Gastroesophageal sphincter (tissue), 3 donors: ENCODE results near the gene BCLAF3.

Experiments used
- CTCF ChIP-seq, 4 experiments: fragments of 200-600 bp in 2 of 4; fragments of 450-650 bp in 2 of 4; sonication (generic) in 1 of 4; IDR thresholded peaks; one replicate each; pipeline ENCODE4 v1.5.1; 2017 to 2019; ENCODE audit warnings: antibody characterized with exemption in 4 of 4, mild to moderate bottlenecking in 2 of 4, moderate library complexity in 2 of 4
- EP300 ChIP-seq: sonication (generic); formaldehyde crosslinking; IDR thresholded peaks from one replicate; pipeline ENCODE4 v1.6.1; 2017; ENCODE audit warnings: antibody characterized with exemption, mild to moderate bottlenecking
- POLR2A ChIP-seq, 2 donors: fragments of 450-650 bp; IDR thresholded peaks; one replicate each; pipeline ENCODE4 v1.6.1; 2017; ENCODE audit warnings: antibody characterized with exemption in 2 of 2, mild to moderate bottlenecking in 2 of 2, moderate library complexity in 1 of 2
- POLR2AphosphoS5 ChIP-seq: sonication (generic); formaldehyde crosslinking; IDR thresholded peaks from one replicate; pipeline ENCODE4 v1.6.1; 2017; ENCODE audit warnings: antibody characterized with exemption

GRCh38 chrX:19960913-19961312 lies 29.9 kb downstream of the BCLAF3 start:
- TF ChIP-seq POLR2A (IDR thresholded peaks at IDR 0.05) (no peak), CTCF (IDR thresholded peaks at IDR 0.05) (no peak), POLR2AphosphoS5 (no peak), EP300 (no peak)
